GM23248 (cell line): Measurements from ENCODE around the gene MYL6B. TPM values are rescaled to one million over a fixed set of nuclear protein-coding genes. Genes with fewer than 3 reads are reported as not detected.

Experiments
- DNase-seq: peaks from one replicate; pipeline ENCODE4 v3.0.0-alpha.2; 2015
- H2AFZ ChIP-seq: fragments of 200-600 bp; sonication (generic); 2 replicates; pipeline ENCODE4 v1.6.1; 2016; ENCODE audit warnings: antibody characterized with exemption
- H3F3A ChIP-seq: fragments of 200-600 bp; sonication (generic); 2 replicates; pipeline ENCODE4 v1.6.1; 2016; ENCODE audit warnings: mild to moderate bottlenecking, antibody characterized with exemption, mixed run types; ENCODE audit not compliant: insufficient read depth
- H3K27ac ChIP-seq: fragments of 200-600 bp; sonication (generic); 2 replicates; pipeline ENCODE4 v1.5.1; 2016; ENCODE audit warnings: mild to moderate bottlenecking
- H3K27me3 ChIP-seq: fragments of 200-600 bp; sonication (generic); replicated peaks from 2 replicates; pipeline ENCODE4 v1.6.1; 2016; ENCODE audit warnings: mild to moderate bottlenecking; ENCODE audit not compliant: insufficient read depth
- H3K36me3 ChIP-seq: fragments of 200-600 bp; sonication (generic); 2 replicates; pipeline ENCODE4 v1.6.1; 2016; ENCODE audit warnings: low read depth, mild to moderate bottlenecking
- H3K4me1 ChIP-seq: fragments of 200-600 bp; sonication (generic); 2 replicates; pipeline ENCODE4 v1.6.1; 2016; ENCODE audit warnings: mild to moderate bottlenecking; ENCODE audit not compliant: insufficient read depth
- H3K4me2 ChIP-seq: fragments of 200-600 bp; sonication (generic); one replicate; pipeline ENCODE4 v1.6.1; 2016; ENCODE audit warnings: mild to moderate bottlenecking; ENCODE audit not compliant: unreplicated experiment
- H3K4me3 ChIP-seq: fragments of 200-600 bp; sonication (generic); 2 replicates; pipeline ENCODE4 v1.5.1; 2016; ENCODE audit warnings: mild to moderate bottlenecking
- H3K79me2 ChIP-seq: fragments of 200-600 bp; sonication (generic); 2 replicates; pipeline ENCODE4 v1.6.1; 2016; ENCODE audit warnings: mild to moderate bottlenecking; ENCODE audit not compliant: insufficient read depth
- H3K9ac ChIP-seq: fragments of 200-600 bp; sonication (generic); 2 replicates; pipeline ENCODE4 v1.6.1; 2016; ENCODE audit warnings: mild to moderate bottlenecking
- H3K9me2 ChIP-seq: fragments of 200-600 bp; sonication (generic); 2 replicates; pipeline ENCODE4 v1.6.1; 2016; ENCODE audit warnings: mixed run types, mild to moderate bottlenecking, moderate library complexity; ENCODE audit not compliant: insufficient read depth
- H3K9me3 ChIP-seq: fragments of 200-600 bp; sonication (generic); one replicate; pipeline ENCODE4 v1.6.1; 2017; ENCODE audit warnings: low read depth
- H4K20me1 ChIP-seq: fragments of 200-600 bp; sonication (generic); 2 replicates; pipeline ENCODE4 v1.6.0; 2016; ENCODE audit not compliant: insufficient read depth
- EZH2 ChIP-seq: fragments of 200-600 bp; sonication (generic); IDR thresholded peaks from 2 replicates; pipeline ENCODE4 v1.6.1; 2018; ENCODE audit warnings: antibody characterized with exemption, mild to moderate bottlenecking; ENCODE audit not compliant: insufficient read depth, poor library complexity, severe bottlenecking
- EZH2phosphoT487 ChIP-seq: fragments of 200-600 bp; sonication (generic); IDR thresholded peaks from 2 replicates; pipeline ENCODE4 v1.6.1; 2018; ENCODE audit warnings: antibody characterized with exemption, moderate library complexity, mild to moderate bottlenecking, low read depth; ENCODE audit not compliant: insufficient read depth
- WGBS, 2 experiments: methylation state at CpG; one replicate each; pipeline ENCODE4 v1.1.6; 2015 to 2017; ENCODE audit warnings: low lambda C conversion rate in 2 of 2, low coverage in 1 of 2; ENCODE audit errors: missing lambda C conversion rate in 2 of 2; 5-methylcytosine and 5-hydroxymethylcytosine counted together
- in situ Hi-C: fragments of 300-500 bp; cut with MboI; formaldehyde crosslinking; loops from 2 replicates; pipeline ENCODE4 v1.15.0; 2020
- polyA plus RNA-seq: library from polyadenylated mRNA; unstranded; fragments of >200 nt; fragmentation: Nextera tagmentation; extraction: Ambion mirVana; gene quantifications from 2 replicates; pipeline ENCODE4 v1.2.1, GENCODE V29; 2016
- total RNA-seq: library from RNA; depleted of rRNA; stranded (reverse); fragments of >200 nt; shearing (Covaris generic); gene quantifications from 2 replicates; pipeline ENCODE4 v1.2.3, GENCODE V29; 2014

Gene MYL6B
- total and polyA plus RNA-seq, 2 experiments from 2014 or later: 53.2 to 72.8 TPM

- in situ Hi-C loops: no loop called here
- Histone ChIP-seq H3K9me3 (no peaks in the 10 kb centered on the region), H3K36me3 (peaks cover 22% of the 10 kb centered on the region), H3K4me1 (peaks cover 20% of the 10 kb centered on the region), H3K9me2 (no peaks in the 10 kb centered on the region), H2AFZ (no peak overlapping the region), H3K4me2 (peak overlapping the region; percentile 85), H4K20me1 (no peaks in the 10 kb centered on the region), H3F3A (peaks cover 22% of the 10 kb centered on the region), H3K79me2 (peaks cover 67% of the 10 kb centered on the region), H3K27ac (no peak overlapping the region), H3K9ac (peak overlapping the region; percentile 84), H3K4me3 (peak overlapping the region; percentile 95), H3K27me3 (no peaks in the 10 kb centered on the region)
- DNase-seq: no peak
- TF ChIP-seq EZH2phosphoT487: no peak
- TF ChIP-seq EZH2: no peak
- 74 to 77% methylated on average over 22 of the region's 22 CpGs for WGBS, 2 experiments
These were observed 22.4 kb upstream of the MYL6B start for GRCh38 chr12:56129942-56130495.

DNA sequence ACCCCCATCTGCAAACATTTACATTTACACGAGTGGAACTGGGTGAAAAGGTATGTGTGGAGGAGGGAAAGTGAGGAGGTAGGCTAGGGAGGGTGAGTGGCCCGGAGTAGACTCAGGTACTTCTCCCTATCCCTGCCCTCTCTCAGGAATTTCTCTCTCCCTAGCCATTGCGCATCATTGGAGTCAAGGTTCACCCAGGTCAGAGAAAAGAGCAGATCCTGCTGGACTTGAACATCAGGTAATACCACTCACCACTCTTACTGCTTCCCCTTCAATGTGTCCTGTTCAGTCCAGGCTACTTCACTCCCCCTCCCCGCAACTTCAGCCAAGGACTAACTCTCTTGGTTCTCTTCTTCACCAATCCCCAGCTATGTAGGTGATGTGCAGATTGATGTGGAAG, 21.5 kb upstream of the MYL6B start:
- no peak overlapping the region for H3K9ac ChIP-seq

DNA sequence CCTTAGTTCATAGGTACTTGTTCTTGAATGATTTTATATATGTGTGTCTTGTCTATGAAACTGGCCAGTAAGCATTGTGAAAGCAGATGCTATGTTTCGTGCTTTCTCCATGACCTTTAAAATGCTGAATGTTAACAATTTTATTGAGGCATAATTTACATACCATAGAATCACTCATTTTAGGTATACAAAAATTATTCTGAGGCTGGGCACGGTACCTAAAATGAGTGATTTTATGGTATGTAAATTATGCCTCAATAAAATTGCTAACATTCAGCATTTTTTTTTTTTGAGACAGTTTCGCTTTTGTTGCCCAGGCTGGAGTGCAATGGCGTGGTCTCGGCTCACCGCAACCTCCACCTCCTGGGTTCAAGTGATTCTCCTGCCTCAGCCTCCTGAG, 17.5 kb upstream of the MYL6B start:
- Histone ChIP-seq H4K20me1 (no peaks in the 10 kb centered on the region), H3K9me3 (no peaks in the 10 kb centered on the region), H3K4me2 (no peak overlapping the region), H3K36me3 (peaks cover 42% of the 10 kb centered on the region), H3F3A (no peaks in the 10 kb centered on the region), H3K4me1 (no peaks in the 10 kb centered on the region), H3K9ac (no peak overlapping the region), H3K27ac (no peak overlapping the region), H3K9me2 (no peaks in the 10 kb centered on the region), H3K27me3 (no peaks in the 10 kb centered on the region), H3K4me3 (no peak overlapping the region), H3K79me2 (peaks cover 30% of the 10 kb centered on the region), H2AFZ (no peak overlapping the region)
- no peak for DNase-seq
- in situ Hi-C loops: no loop called here
- TF ChIP-seq EZH2phosphoT487 (no peak), EZH2 (no peak)
- WGBS, 2 experiments: 94 to 95% methylated on average over 6 of the region's 6 CpGs

More for the DNA sequence above, 21.5 kb upstream of the MYL6B start:
- Histone ChIP-seq H3K4me3 (no peak overlapping the region), H3F3A (peaks cover 14% of the 10 kb centered on the region), H3K36me3 (peaks cover 22% of the 10 kb centered on the region), H3K4me2 (no peak overlapping the region), H2AFZ (no peak overlapping the region), H3K27me3 (no peaks in the 10 kb centered on the region), H4K20me1 (no peaks in the 10 kb centered on the region), H3K79me2 (peaks cover 59% of the 10 kb centered on the region), H3K4me1 (peaks cover 19% of the 10 kb centered on the region), H3K9me2 (no peaks in the 10 kb centered on the region), H3K9me3 (no peaks in the 10 kb centered on the region), H3K27ac (no peak overlapping the region)
- no peak for TF ChIP-seq EZH2phosphoT487
- TF ChIP-seq EZH2: no peak
- WGBS, 2 experiments: 81 to 86% methylated on average over 4 of the region's 4 CpGs
- in situ Hi-C loops: no loop called here
- no peak for DNase-seq

DNA sequence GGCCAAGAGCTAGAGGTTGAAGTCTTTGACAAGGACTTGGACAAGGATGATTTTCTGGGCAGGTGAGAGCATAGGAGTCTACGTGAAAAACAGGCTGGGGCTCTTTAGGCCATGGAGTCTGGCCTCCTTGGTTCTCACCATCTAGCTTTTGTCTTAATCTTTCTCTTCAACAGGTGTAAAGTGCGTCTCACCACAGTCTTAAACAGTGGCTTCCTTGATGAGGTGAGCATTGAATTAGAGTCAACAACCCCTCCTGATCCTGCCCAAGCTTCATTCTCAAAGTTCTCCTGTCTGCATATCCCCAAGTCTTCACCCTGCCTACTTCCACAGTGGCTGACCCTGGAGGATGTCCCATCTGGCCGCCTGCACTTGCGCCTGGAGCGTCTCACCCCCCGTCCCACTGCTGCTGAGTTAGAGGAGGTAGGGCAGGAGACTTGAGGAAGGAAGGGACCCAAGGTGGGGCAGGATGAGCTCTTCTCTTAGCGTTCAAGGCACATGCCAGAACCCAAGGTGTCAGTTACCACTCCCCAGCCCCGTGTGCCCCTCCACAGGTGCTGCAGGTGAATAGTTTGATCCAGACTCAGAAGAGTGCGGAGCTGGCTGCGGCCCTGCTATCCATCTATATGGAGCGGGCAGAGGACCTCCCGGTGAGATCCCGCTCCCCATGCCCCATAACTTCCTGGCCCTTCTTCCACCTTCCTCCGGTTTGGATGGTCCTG, 14.4 kb upstream of the MYL6B start:
- no peaks in the 10 kb centered on the region for H3K9me2 ChIP-seq
- H3F3A ChIP-seq: peaks cover 9% of the 10 kb centered on the region; the same call in 1 of the 2 replicates
- no peaks in the 10 kb centered on the region for H3K4me1 ChIP-seq
- WGBS, 2 experiments: 95 to 96% methylated on average over 14 of the region's 14 CpGs
- H3K79me2 ChIP-seq: 0 out of 2 replicates have a peak, but pooled peaks cover 4% of the 10 kb centered on the region
- H3K9me3 ChIP-seq: no peaks in the 10 kb centered on the region
- no peak overlapping the region for H3K4me2 ChIP-seq
- no peaks in the 10 kb centered on the region for H3K27me3 ChIP-seq
- no peak overlapping the region for H2AFZ ChIP-seq
- H3K36me3 ChIP-seq: peaks cover 42% of the 10 kb centered on the region
- no peak overlapping the region for H3K27ac ChIP-seq
- TF ChIP-seq EZH2 (no peak), EZH2phosphoT487 (no peak)
- H3K4me3 ChIP-seq: no peak overlapping the region
- H4K20me1 ChIP-seq: no peaks in the 10 kb centered on the region
- H3K9ac ChIP-seq: no peak overlapping the region
- DNase-seq: no peak
- in situ Hi-C loops: no loop called here
